ENCODE results near the gene SLX4. TPM values are rescaled to one million over a fixed set of nuclear protein-coding genes. Genes with fewer than 3 reads are reported as not detected.

Gene SLX4
- total and polyA plus RNA-seq, 9 of the 15 experiments (the other 6 are each of a cell fraction or from before 2014, with no cell fraction given): 0.29 to 7.9 (median 3.8) TPM

DNA sequence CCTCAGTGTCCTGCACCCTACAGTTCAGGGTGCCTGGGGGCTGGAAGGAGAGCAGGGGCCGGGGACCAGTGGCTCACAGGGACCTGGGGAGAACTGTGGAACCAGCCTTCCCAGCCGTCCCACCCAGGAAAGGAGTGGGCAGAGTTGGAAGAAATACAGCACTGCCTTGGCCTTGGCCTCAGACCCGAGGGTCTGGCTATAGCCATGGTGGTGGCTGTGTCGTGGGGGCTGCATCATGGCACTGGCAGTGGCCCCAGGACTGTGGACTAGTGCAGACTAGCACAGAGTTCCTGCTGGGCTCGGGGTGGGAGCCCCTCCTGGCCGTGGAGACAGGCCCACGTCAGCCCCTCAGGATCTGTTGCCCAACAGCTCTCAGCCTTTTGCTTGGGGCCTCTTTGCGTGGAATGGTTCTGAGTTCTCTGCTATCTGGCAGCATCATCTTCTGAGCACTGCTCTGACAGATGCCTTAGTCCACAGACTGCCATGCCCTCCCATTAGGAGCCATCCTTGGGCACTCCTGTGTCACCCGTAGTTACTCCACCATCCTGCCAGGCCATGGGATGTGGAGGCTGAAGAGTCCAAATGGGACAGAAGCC is 30.5 kb upstream of the SLX4 start:
- no peak for TF ChIP-seq CREM (IDR thresholded peaks at IDR 0.05; ENCODE audit: low read depth)
- TF ChIP-seq ARNT (IDR thresholded peaks at IDR 0.05): no peak
- TF ChIP-seq, protein P1, sequence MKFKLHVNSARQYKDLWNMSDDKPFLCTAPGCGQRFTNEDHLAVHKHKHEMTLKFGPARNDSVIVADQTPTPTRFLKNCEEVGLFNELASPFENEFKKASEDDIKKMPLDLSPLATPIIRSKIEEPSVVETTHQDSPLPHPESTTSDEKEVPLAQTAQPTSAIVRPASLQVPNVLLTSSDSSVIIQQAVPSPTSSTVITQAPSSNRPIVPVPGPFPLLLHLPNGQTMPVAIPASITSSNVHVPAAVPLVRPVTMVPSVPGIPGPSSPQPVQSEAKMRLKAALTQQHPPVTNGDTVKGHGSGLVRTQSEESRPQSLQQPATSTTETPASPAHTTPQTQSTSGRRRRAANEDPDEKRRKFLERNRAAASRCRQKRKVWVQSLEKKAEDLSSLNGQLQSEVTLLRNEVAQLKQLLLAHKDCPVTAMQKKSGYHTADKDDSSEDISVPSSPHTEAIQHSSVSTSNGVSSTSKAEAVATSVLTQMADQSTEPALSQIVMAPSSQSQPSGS (CRISPR knock-in tag; IDR thresholded peaks at IDR 0.05): no peak
- no peak for TF ChIP-seq ZNF41 (CRISPR knock-in tag; conservative IDR thresholded peaks at IDR 0.05)
- no peak for TF ChIP-seq MCM2 (IDR thresholded peaks at IDR 0.05; ENCODE audit: low read depth)
- no peak for TF ChIP-seq SRSF9 (IDR thresholded peaks at IDR 0.05; ENCODE audit: borderline replicate concordance, low read depth, low read length)
- TF ChIP-seq DACH1 (IDR thresholded peaks at IDR 0.05; ENCODE audit: partially characterized antibody): no peak
- TF ChIP-seq CBFB (CRISPR knock-in tag; IDR thresholded peaks at IDR 0.05): no peak
- TF ChIP-seq, protein P2, sequence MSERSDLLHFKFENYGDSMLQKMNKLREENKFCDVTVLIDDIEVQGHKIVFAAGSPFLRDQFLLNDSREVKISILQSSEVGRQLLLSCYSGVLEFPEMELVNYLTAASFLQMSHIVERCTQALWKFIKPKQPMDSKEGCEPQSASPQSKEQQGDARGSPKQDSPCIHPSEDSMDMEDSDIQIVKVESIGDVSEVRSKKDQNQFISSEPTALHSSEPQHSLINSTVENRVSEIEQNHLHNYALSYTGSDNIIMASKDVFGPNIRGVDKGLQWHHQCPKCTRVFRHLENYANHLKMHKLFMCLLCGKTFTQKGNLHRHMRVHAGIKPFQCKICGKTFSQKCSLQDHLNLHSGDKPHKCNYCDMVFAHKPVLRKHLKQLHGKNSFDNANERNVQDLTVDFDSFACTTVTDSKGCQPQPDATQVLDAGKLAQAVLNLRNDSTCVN (CRISPR knock-in tag; IDR thresholded peaks at IDR 0.05): no peak
- TF ChIP-seq RBFOX2 (IDR thresholded peaks at IDR 0.05; ENCODE audit: low read depth, low read length): no peak
- TF ChIP-seq KLF13 (tag; IDR thresholded peaks at IDR 0.05; ENCODE audit: borderline replicate concordance, low read depth): no peak
- intact Hi-C loops (cut with micrococcal nuclease) (no loop called here), in situ Hi-C loops (cut with MboI) (no loop called here)
- H3K4me3 ChIP-seq: no peak overlapping the region
- H3K36me3 ChIP-seq (ENCODE audit: control insufficient read depth, insufficient read depth, low read length): no peaks in the 10 kb centered on the region
- H4K20me1 ChIP-seq (replicated peaks; ENCODE audit: control insufficient read depth, insufficient read depth, low read length): no peaks in the 10 kb centered on the region
- H3K9me1 ChIP-seq (ENCODE audit: control insufficient read depth, insufficient read depth, low read length): no peaks in the 10 kb centered on the region
- no TSS peak for BruUV-seq (replicated peaks)
- peaks cover 41 to 50% of the 10 kb centered on the region in 2 experiments for H3K4me1 ChIP-seq (replicated peaks in 1 of 2; ENCODE audit: control insufficient read depth in 2 of 2, insufficient read depth in 2 of 2, low read length in 2 of 2)
- FAIRE-seq: no peak
- H3K9ac ChIP-seq (ENCODE audit: insufficient read depth in 1 of 2, low read depth in 2 of 2, low read length in 2 of 2): peak overlapping the region in 1 of 2 experiments; percentile 82; a peak in 2 of 4 replicates
- ChIA-PET CTCF (ENCODE audit: low intra/inter-chr PET ratio) (no interaction called here), POLR2A (no interaction called here)
- 47% methylated on average over 8 of the region's 9 CpGs for WGBS (ENCODE audit: insufficient coverage, low coverage, missing lambda C conversion rate)
- no peaks in the 10 kb centered on the region for H3K27me3 ChIP-seq (ENCODE audit: control insufficient read depth in 2 of 2, insufficient read depth in 2 of 2, low read length in 2 of 2)
- H2AFZ ChIP-seq (ENCODE audit: low read depth, low read length): no peak overlapping the region
- no peaks in the 10 kb centered on the region for H3K9me3 ChIP-seq (replicated peaks; ENCODE audit: control insufficient read depth, insufficient read depth, low read depth, low read length)
- DNase-seq (ENCODE audit: extremely low read depth in 1 of 4, low spot score in 3 of 4): peak in 2 of 4 experiments; percentile 4 to 5
- no peak for ATAC-seq
- no peaks in the 10 kb centered on the region for H3K79me2 ChIP-seq (ENCODE audit: control insufficient read depth, insufficient read depth, low read length)
- H3K27ac ChIP-seq (ENCODE audit: extremely low read depth, low read depth, low read length): no peak overlapping the region
- no peak overlapping the region for H3K4me2 ChIP-seq (ENCODE audit: insufficient read depth, low read length)
